IPS-NIHi7 (cell line): ENCODE measurements around the gene OTUB1.

Experiments used
- DNase-seq: peaks from one replicate; pipeline ENCODE4 v3.0.0; 2012; ENCODE audit warnings: mixed read lengths; ENCODE audit errors: extremely low spot score

Gene OTUB1

GRCh38 chr11:63974259-63975143 is 11.7 kb upstream of the OTUB1 start, which contains the start of gene COX8A:
COX8A (plus strand) TSS chr11:63974620; CDS start chr11:63974681, 61 bp downstream.
- DNase-seq = peak; percentile 97

DNA sequence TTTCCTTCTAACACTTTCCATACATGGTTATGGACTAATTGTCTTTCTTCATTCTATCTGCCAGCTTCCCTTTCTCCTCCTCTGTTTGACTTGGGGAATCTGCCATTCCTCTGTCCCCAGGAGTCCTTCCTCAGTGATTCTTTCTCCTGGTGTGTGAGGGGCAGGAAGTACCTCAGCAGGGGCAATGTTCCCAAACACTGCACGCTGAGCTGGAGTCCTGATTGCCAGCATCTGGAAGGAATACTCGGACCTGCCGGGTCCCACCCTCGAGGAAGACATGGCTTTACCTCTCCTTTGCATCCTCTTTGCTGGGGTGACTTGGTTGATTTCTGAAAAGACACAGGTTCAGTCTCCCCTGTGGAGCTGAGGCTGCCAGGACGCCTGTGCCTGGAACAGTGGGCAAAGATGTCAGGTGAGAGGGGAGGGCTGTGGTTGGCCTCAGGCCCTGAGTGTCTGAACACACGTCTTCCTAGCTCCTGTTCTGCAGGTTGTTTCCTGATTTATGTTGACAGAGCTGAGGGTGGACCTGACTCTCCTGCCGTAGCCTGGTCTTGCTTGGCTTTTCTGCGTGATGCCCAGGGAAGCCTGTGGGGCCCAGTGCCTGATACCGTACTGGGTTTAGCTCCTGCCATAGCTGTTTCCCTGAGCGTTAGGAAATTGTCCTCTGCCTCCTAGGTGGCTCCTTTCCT is 7.5 kb upstream of the OTUB1 start:
- peak; percentile 48 for DNase-seq

DNA sequence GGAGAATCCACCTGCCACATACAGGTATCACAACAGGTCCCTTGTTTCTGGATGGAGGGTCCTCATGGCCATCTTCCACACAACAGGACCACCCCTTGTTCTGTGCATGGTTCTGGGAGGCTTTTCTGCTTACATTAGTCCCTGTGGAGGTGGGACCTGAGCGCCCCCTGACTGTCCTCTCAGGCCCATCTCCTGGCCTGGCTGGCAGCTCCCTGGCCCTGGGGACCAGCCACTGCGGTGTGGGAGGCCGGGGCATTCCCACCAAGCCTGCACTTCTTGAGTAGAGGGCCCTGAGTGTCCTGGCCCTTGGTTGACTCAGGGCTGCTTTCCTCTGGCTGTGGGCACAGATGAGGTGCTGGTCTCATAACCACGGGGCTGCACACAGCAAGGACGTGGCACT is 6.8 kb upstream of the OTUB1 start:
- no peak for DNase-seq

DNA sequence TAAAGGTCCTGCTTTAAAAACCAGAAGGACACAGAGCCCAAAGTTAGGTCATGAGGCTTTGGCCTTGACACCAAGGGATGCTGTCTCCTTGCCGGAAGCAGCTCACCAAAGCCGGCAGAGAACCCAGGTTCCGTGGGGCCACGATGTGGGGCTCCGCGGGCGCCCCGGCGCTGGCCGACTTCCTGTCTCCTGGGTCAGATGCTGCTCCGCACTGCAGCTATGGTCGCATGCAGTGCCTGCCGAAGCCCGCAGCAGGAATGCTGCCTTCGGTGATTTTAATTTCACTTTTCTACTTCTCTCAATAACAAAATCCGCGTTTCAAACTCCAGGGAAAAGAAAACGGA is 454 bp upstream of the OTUB1 start:
- no peak for DNase-seq

- DNase-seq = no peak
These were observed 785 bp downstream of the OTUB1 start for GRCh38 chr11:63986932-63987513.

- no peak for DNase-seq
These were observed 5.3 kb downstream of the OTUB1 start for GRCh38 chr11:63991558-63991957.

DNA sequence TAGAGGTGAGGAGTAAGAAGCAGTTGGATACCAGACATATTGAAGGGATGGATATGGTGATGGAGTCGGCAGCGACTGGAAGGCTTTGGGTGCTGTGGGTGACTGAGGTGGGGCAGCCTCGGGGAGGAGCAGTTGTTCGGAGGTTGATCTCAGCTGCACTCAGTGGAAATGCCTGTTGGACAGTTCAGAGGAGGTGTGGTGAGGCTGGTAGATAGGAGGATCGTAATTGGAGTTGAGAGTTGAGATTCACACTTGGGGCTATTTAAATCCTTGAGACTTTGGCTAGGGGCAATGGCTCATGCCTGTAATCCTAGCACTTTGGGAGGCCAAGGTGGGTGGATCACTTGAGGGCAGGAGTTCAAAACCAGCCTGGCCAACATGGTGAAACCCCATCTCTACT is 6.9 kb downstream of the OTUB1 start:
- DNase-seq = no peak

DNA sequence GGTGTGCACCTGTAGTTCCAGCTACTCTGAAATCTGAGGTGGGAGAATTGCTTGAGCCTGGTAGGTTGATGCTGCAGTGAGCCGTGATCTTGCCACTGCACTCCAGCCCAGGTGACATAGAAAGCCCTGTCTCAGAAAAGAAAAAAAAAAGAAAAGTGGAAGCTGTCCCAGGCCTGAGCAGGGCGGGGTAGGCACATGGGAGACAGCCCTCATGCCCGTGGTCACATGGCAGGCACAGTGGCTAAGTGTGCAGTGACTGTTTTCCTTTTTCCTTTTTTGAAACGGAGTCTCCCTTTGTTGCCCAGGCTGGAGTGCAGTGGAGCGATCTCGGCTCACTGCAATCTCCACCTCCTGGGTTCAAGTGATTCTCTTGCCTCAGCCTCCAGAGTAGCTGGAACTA is 7.8 kb downstream of the OTUB1 start:
- no peak for DNase-seq

DNA sequence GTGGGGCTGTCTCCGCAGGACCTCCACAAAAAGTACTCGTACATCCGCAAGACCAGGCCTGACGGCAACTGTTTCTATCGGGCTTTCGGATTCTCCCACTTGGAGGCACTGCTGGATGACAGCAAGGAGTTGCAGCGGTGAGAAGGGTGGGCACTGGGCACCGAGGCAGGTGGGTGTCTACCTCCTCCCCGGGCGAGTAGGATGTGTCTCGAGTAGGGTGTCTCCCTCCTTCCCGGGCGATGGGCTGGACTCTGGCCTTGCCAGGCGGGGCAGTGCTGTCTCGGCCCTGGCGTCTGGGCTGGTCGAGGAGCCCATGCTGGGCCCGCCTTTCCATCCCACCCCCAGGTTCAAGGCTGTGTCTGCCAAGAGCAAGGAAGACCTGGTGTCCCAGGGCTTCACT is 10.3 kb downstream of the OTUB1 start:
- no peak for DNase-seq

- DNase-seq = no peak
These were observed 11.0 kb downstream of the OTUB1 start for GRCh38 chr11:63997104-63997700.

DNA sequence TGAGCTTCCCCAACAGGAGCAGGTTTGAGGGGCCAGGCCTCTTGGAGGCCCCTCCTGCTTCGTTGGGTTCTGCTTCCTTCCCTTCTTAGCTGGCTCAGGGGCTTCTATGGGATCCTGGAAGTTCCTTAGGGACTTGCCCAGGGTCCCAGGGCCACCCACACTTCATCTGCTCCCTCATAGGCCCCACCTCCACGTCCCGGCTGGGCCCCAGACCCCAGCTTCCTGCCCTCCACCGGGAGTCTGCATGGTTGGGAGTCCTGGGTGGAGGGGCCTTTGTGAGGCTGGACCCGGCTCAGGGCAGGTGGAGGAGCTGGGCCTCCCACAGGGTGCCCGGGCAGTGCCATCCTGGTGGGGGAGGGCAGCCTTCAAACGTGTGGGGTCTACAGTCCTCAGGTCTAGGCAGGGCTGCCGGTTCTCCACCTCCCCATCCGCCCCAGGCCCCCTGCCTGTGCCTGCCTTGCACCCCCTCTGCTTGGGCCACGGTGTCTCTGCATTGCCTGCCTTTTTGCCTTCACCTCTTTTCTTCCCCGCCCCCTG is 11.6 kb downstream of the OTUB1 start:
- no peak for DNase-seq

DNA sequence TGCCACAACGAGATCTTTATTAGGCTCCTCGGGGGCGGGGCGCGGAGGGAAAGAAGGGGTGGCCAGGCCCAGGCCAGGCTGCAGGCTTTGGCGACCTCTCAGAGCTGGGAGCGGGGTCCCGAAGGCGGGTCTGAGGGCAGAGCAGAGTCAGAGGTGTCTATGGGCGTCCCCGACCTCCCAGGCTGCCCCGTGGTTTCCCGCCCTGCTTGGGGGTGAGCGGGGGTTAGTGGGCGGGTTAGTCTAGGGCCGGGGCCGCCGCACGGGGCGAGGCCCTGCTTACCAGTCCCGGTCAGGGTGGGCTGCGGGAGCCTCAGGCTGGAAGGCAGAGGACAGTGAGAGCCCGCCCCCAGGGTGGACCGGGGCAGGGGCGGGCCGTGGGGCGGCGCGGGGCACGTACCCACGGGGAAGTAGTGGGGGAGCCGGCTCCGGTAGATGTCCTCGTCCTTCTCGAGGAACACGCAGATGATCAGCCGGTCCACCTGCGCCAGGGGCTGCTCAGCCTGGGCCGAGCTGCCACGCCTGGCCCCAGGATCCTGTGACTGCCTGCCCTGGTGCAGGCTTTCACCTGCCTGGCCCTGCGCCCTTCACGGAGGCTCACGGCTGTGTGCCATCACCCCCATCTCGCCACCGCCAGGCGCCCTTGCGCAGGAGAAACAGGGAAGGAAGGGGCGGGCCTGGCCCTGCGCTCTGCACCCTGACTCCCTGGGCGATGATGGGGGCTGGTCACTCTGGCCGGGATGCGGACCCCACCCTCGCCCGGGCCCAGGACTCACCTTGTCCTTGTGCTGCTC is 12.5 kb downstream of the OTUB1 start:
- DNase-seq = peak; percentile 72

- peak; percentile 92 for DNase-seq
These were observed 13.2 kb downstream of the OTUB1 start for GRCh38 chr11:63999349-64000025.

DNA sequence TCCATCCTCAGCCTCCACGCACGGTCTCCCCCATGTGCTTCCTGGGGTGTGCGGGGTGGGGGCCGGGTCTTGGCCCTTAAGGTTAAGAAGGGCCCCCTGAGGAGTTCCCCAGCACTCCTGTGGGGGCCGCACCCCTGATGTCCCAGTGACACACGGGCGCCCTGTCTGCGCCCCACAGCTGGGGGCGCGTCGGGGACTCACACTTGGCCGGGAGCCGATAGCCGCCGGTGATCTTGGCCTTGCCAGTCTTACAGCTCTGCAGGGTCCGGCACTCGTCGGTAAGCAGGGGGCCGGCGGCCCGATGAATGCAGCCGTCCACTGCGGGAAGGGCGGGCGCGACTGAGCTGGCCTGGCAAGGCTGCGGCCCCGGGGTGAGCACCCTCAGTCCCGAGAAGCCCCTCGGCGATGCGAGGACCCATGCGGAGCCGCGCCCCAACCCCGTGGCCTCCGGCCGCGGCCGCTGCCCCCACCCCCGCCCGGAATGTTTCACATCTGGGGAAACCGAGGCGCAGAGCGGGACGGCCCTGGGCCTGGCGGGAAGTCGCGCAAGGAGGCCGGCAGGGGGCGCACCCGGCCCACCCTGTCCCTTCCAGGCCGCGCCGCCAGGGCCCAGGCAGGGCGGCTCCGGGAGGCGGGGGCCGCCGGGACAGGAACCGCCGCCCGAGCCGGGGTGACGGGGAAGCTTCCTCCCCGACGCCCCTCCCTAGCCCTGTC is 13.9 kb downstream of the OTUB1 start:
- DNase-seq = peak; percentile 89

GRCh38 chr11:64000740-64001483 is 14.7 kb downstream of the OTUB1 start:
- DNase-seq = no peak

DNA sequence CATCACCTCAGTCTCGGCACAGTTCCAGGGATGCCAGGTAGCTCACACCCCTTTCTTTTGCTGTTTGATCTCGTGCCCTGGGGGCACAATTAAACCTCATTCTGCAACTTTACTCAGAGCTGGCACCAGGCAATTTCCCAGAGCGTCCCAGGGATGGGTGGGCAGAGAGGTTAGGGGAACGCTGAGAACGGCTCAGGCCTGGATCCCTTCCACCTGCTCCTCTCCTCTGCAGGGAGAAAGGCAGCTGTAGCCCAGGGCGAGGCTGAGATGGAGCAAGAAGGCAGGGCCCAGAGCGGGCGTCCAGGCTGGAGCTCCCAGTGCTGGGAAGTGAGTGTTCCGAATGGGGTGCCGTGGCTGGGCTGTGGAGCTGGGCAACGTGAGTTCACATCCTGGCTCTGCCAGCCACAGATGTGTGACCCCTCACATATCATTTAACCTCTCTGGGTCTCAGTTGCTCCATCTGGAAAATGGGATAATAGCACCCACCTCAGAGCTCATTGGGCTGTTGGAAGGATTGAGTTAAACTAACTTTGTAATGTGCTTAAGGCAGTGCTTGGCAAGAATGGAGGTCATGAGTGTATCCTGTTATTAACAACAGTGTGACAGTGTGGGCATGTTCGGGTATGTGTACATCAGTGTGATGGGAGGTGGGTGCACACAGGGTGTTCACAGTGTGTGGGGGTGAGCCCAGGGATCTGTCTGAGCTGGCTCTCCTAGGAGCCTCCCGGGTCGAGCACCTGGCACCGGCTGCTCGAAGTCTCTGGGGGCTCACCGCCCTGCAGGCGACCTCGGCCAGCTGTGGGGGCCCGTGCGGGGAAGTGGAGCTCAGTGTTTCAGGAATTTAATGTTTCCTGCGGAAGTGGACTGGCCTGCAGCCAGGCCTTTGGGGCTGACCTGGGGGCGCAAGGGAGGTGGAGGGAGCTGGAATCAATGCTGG is 15.5 kb downstream of the OTUB1 start:
- no peak for DNase-seq

DNA sequence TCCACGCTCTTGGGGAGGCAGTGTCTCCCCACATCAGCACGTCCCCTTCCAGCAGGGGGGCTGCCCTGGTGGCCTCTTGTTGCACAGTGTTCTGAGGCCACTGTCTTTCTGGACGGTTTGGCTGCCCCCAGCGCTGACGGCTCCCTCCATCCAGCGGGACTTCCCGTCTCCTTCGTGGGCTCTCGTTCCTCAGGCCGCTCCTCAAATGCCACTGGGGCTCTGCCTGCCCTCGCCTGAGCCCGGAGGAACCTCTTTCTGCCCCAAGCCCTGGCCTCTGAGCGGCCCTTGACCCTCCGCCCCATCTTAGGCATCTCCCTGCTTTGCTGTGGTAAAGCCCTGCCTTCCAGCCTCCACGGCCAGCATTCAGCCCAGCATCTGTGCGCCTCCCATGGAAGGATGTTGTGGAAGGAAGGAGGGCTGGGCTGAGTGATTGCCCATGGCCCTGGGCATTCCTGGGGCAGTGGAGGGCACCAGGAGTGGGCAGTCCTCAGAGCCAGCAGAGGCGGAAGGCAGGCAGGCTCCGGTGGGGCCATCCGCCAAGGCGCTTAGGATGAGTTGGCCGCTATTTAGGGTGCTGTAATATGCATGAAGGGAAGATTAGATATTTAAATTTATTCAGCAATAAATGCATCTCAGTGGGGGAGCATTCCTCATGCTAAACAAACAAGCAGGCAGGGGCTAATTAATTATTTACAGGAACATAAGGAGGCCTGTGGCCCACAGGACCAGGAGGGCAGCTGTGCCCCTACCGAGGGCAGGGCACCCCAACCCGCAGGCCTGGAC is 17.8 kb downstream of the OTUB1 start:
- no peak for DNase-seq
